Transverse colon (tissue), 4 donors: ENCODE measurements around the gene PGM1.

Experiments used
- CTCF ChIP-seq, 5 experiments: fragments of 200-600 bp in 3 of 5; fragments of 450-650 bp in 2 of 5; sonication (generic) in 3 of 5; IDR thresholded peaks; 1 replicate in 2 of 5; 2 replicates in 3 of 5; pipeline ENCODE4 v1.5.1; 2016 to 2017; ENCODE audit warnings: antibody characterized with exemption in 5 of 5, inconsistent platforms in 3 of 5, mild to moderate bottlenecking in 2 of 5, moderate library complexity in 1 of 5
- EP300 ChIP-seq: sonication (generic); formaldehyde crosslinking; IDR thresholded peaks from one replicate; pipeline ENCODE4 v1.6.1; 2017; ENCODE audit warnings: antibody characterized with exemption, low read depth
- POLR2A ChIP-seq: fragments of 450-650 bp; IDR thresholded peaks from one replicate; pipeline ENCODE4 v1.6.1; 2016; ENCODE audit warnings: antibody characterized with exemption, mild to moderate bottlenecking, moderate library complexity
- POLR2AphosphoS5 ChIP-seq, 3 donors: sonication (generic); formaldehyde crosslinking; IDR thresholded peaks; one replicate each; pipeline ENCODE4 v1.6.1; 2016; ENCODE audit warnings: antibody characterized with exemption in 3 of 3

GRCh38 chr1:63683759-63684158 is 90.5 kb downstream of the PGM1 start:
- TF ChIP-seq CTCF (IDR thresholded peaks at IDR 0.05), result no peak
- no peak for TF ChIP-seq POLR2AphosphoS5 (IDR thresholded peaks at IDR 0.05)
- TF ChIP-seq POLR2A, result no peak
- no peak for TF ChIP-seq EP300
